Neutrophil (primary cell): ENCODE measurements around the gene USP10.
A peak's percentile ranks its signal among the peaks of the same experiment; 100 is the strongest.

Source experiments
- H3K27ac ChIP-seq: fragments of 200-600 bp; sonication (generic); 2 replicates; pipeline ENCODE4 v1.5.1; 2016; ENCODE audit warnings: mild to moderate bottlenecking, moderate library complexity
- H3K27me3 ChIP-seq: fragments of 200-600 bp; sonication (generic); 2 replicates; pipeline ENCODE4 v1.6.0; 2016; ENCODE audit warnings: mild to moderate bottlenecking
- H3K36me3 ChIP-seq: fragments of 200-600 bp; sonication (generic); 2 replicates; pipeline ENCODE4 v1.5.1; 2017
- H3K4me1 ChIP-seq, 2 experiments: fragments of 200-600 bp in 1 of 2; sonication (generic) in 1 of 2; 1 replicate in 1 of 2; 2 replicates in 1 of 2; pipeline versions ENCODE4 v1.5.1 to v1.6.1; 2013 to 2016; ENCODE audit warnings: low read depth in 1 of 2, low read length in 1 of 2, mild to moderate bottlenecking in 1 of 2, moderate library complexity in 1 of 2; ENCODE audit not compliant: control insufficient read depth in 1 of 2, insufficient read depth in 1 of 2
- H3K4me3 ChIP-seq, 2 experiments: fragments of 200-600 bp in 1 of 2; sonication (generic) in 1 of 2; 1 replicate in 1 of 2; 2 replicates in 1 of 2; pipeline ENCODE4 v1.5.1; 2013 to 2016; ENCODE audit warnings: low read depth in 1 of 2, low read length in 1 of 2, mild to moderate bottlenecking in 1 of 2, moderate library complexity in 1 of 2
- H3K9me3 ChIP-seq: fragments of 200-600 bp; sonication (generic); 2 replicates; pipeline ENCODE4 v1.5.1; 2016
- TF ChIP-seq, protein P1 (sequence below): fragments of 200-600 bp; sonication (generic); IDR thresholded peaks from 2 replicates; pipeline ENCODE4 v1.5.1; 2016; ENCODE audit warnings: antibody characterized with exemption

USP10 gene

DNA sequence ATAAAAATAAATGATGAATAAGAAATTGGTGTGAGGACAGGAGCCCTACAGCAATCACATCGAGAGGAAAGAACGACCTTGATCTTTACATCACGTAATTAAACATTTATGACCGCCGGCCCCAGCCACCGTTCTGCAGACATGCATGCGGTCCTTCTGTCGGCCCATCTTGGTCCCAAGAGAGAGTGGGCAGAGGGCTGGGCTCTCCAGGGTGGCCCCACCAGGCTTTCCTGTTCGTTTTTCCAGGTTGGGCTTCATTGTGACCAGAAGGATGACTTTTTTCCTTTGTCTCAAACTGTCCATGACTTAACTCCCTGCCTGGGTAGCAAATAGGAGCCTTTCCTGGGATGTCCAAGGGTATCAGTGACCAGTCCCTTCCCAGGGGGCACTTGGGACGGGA, 116.7 kb downstream of the USP10 start:
- no peaks in the 10 kb centered on the region for H3K9me3 ChIP-seq

DNA sequence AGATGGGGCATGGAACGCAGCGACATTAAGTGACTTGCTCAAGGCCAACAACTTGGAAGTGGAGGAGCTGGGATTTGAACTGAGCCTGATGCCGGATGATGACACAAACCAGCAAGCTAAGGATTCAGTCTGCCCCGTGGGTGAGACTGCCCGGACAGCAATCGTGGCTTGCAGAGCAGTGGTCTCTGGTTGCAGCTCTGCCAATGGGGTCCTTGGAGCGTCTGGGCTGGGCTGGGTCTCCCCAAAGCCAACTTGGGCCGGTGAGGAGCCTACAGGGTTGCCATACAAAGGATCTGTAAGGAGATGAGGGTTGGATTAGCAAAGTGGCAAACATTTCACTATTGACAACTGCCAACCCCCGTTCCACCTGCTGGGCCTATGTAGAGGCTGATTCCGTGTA, 117.4 kb downstream of the USP10 start:
- Histone ChIP-seq H3K4me1 (peaks cover 51 to 58% of the 10 kb centered on the region in 2 experiments), H3K36me3 (peaks cover 7% of the 10 kb centered on the region), H3K4me3 (no peak overlapping the region), H3K27me3 (peaks cover 8% of the 10 kb centered on the region), H3K27ac (no peak overlapping the region), H3K9me3 (no peaks in the 10 kb centered on the region)
- TF ChIP-seq, protein P1, sequence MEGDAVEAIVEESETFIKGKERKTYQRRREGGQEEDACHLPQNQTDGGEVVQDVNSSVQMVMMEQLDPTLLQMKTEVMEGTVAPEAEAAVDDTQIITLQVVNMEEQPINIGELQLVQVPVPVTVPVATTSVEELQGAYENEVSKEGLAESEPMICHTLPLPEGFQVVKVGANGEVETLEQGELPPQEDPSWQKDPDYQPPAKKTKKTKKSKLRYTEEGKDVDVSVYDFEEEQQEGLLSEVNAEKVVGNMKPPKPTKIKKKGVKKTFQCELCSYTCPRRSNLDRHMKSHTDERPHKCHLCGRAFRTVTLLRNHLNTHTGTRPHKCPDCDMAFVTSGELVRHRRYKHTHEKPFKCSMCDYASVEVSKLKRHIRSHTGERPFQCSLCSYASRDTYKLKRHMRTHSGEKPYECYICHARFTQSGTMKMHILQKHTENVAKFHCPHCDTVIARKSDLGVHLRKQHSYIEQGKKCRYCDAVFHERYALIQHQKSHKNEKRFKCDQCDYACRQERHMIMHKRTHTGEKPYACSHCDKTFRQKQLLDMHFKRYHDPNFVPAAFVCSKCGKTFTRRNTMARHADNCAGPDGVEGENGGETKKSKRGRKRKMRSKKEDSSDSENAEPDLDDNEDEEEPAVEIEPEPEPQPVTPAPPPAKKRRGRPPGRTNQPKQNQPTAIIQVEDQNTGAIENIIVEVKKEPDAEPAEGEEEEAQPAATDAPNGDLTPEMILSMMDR: no peak

More for the DNA sequence above, 116.7 kb downstream of the USP10 start:
- peaks cover 51 to 58% of the 10 kb centered on the region in 2 experiments for H3K4me1 ChIP-seq
- H3K27ac ChIP-seq: no peak overlapping the region
- no peak overlapping the region for H3K4me3 ChIP-seq
- TF ChIP-seq, protein P1: no peak
- H3K27me3 ChIP-seq: peaks cover 8% of the 10 kb centered on the region
- H3K36me3 ChIP-seq: peaks cover under 1% of the 10 kb centered on the region

DNA sequence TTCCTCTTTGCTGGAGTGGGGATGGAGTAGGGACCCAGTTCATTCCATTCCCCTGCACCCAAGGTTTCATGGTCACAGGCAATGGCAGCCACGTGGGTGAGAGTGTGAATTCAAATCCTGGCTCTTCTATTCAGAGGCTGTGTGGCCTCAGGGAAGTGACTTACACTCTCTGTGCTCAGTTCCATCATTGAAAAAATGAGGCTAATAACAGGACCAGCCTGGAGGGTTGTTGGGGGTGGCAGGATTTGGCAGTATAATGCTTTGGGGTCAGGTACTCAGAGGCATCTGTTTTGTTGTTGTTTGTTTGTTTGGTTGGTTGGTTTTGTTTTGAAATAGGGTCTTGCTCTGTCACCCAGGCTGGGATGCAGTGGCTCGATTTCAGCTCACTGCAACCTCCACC, 117.8 kb downstream of the USP10 start:
- TF ChIP-seq, protein P1: no peak
- Histone ChIP-seq H3K4me1 (peaks cover 51 to 58% of the 10 kb centered on the region in 2 experiments), H3K9me3 (no peaks in the 10 kb centered on the region), H3K36me3 (peaks cover 9% of the 10 kb centered on the region), H3K4me3 (no peak overlapping the region), H3K27ac (no peak overlapping the region), H3K27me3 (peaks cover 8% of the 10 kb centered on the region)

DNA sequence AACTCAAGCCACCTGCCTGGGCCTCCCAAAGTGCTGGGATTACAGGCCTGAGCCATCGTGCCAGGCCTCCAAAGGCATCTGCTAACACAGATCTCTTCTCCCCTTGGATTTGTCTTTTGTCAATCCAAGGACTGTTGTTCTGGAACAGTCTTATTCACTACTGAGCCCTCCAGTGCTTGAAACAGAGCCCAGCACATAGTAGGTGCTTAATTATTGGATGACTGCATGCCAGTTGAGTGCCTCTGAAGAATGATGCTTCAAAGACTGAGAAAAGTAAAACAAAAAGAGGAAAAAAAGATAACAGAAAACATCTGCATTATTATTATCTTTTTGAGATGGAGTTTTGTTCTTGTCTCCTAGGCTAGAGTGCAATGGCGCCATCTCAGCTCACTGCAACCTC, 118.3 kb downstream of the USP10 start:
- no peak overlapping the region for H3K27ac ChIP-seq
- peaks cover 8% of the 10 kb centered on the region for H3K27me3 ChIP-seq
- H3K4me1 ChIP-seq: peaks cover 55 to 58% of the 10 kb centered on the region in 2 experiments
- H3K36me3 ChIP-seq: peaks cover 14% of the 10 kb centered on the region
- H3K9me3 ChIP-seq: no peaks in the 10 kb centered on the region
- H3K4me3 ChIP-seq: no peak overlapping the region
- TF ChIP-seq, protein P1: no peak

DNA sequence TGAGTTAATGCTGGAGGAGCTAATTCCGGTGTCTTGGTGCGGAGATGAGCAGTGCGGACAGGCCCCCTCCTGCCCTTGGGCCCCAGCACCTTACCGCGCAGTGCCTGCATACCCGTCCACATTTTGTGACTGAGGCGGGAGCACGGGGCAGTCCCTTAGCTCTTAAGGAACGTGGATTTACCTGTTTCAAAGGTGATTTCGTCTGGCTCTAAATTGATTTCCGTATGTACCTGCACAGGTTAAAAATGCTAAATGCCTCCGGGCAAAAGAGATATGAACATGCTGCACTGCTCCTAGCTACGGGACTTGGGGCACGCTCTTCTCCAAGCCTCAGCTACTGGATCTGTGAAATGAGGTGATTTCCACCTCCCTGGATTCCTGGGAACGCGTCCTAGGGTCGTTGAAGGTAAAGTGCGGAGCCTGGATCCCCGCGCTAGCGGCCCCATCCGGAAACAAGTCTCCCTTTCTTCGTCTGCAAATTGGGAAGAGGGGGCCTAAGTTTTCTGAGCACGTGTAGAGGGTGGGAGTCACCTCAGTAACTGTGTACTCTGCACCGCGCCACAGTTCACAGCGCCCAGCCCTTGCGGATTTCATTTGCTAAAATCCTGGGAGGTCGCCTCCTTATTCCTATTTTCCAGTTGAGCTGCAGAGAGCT, 119.3 kb downstream of the USP10 start:
- no peaks in the 10 kb centered on the region for H3K9me3 ChIP-seq
- H3K36me3 ChIP-seq: peaks cover 18% of the 10 kb centered on the region
- no peak overlapping the region for H3K27ac ChIP-seq
- TF ChIP-seq, protein P1: no peak
- H3K4me3 ChIP-seq: peak overlapping the region; percentile 75 to 81
- H3K27me3 ChIP-seq: peaks cover 8% of the 10 kb centered on the region
- H3K4me1 ChIP-seq: peaks cover 65% of the 10 kb centered on the region in 2 experiments
